ENCODE data around the gene OCA2. TPM values are rescaled to one million over a fixed set of nuclear protein-coding genes. Genes with fewer than 3 reads are reported as not detected.

OCA2 gene
- total RNA-seq, 1 experiment from 2014 or later = 0.31 TPM

GRCh38 chr15:28097656-28098359 lies 1.3 kb downstream of the OCA2 start:
- no peak overlapping the region for H2BK5ac ChIP-seq (ENCODE audit: insufficient read length, low read length)
- TF ChIP-seq CTCF (conservative IDR thresholded peaks at IDR 0.05) = no peak
- H2BK12ac ChIP-seq (ENCODE audit: insufficient read length, low read depth, low read length) = no peak overlapping the region
- Mint-ChIP-seq H3K4me1 (peaks cover 24 to 28% of the 10 kb centered on the region in 2 experiments), H3K4me3 (peak overlapping the region; percentile 38 to 83; a peak in 4 of 5 replicates), H3K27ac (no peak overlapping the region), H3K27me3 (ENCODE audit: low read depth) (peaks cover 94% of the 10 kb centered on the region), H3K36me3 (ENCODE audit: insufficient read depth in 1 of 3, low read depth in 3 of 3) (peaks cover 0 to 3% (median 0%) of the 10 kb centered on the region in 3 experiments; a peak in 2 of 7 replicates), H3K9me3 (peaks cover 6 to 11% of the 10 kb centered on the region in 2 experiments)
- H2AK5ac ChIP-seq (ENCODE audit: insufficient read length, low read length) = no peak overlapping the region
- H3K14ac ChIP-seq (ENCODE audit: insufficient read depth, low read length) = no peak overlapping the region
- no peak overlapping the region for H3K56ac ChIP-seq (ENCODE audit: insufficient read length, low read depth, low read length)
- no peak overlapping the region for H3K23ac ChIP-seq (ENCODE audit: insufficient read length, low read depth, low read length)
- H2AFZ ChIP-seq (ENCODE audit: low read length) = no peak overlapping the region
- no peak overlapping the region for H2BK15ac ChIP-seq (ENCODE audit: low read depth, low read length)
- no peak overlapping the region for H4K5ac ChIP-seq (ENCODE audit: insufficient read length, low read depth, low read length)
- WGBS (ENCODE audit: extremely low coverage, insufficient read length, low lambda C conversion rate) = no CpG with 5 or more reads among the region's 5 CpGs
- H3K4me2 ChIP-seq (ENCODE audit: insufficient read depth, insufficient read length, low read length) = no peak overlapping the region
- H4K20me1 ChIP-seq (ENCODE audit: control insufficient read depth, insufficient read depth, insufficient read length) = no peaks in the 10 kb centered on the region
- H3K79me1 ChIP-seq (ENCODE audit: insufficient read depth, low read depth, low read length, poor library complexity, severe bottlenecking) = no peaks in the 10 kb centered on the region
- DNase-seq = no peak
- no peak overlapping the region for H3K27ac ChIP-seq (ENCODE audit: insufficient read length, low read depth, low read length)
- H3K18ac ChIP-seq (ENCODE audit: insufficient read length, low read depth, low read length) = no peak overlapping the region
- H3K4ac ChIP-seq (ENCODE audit: low read depth, low read length) = no peak overlapping the region
- no peak overlapping the region for H2BK20ac ChIP-seq (ENCODE audit: low read depth, low read length, poor library complexity, severe bottlenecking)
- H2BK120ac ChIP-seq (ENCODE audit: low read depth, low read length, poor library complexity, severe bottlenecking) = no peak overlapping the region
- H3K23me2 ChIP-seq (ENCODE audit: insufficient read length, low read depth, low read length, poor library complexity, severe bottlenecking) = peaks cover 17% of the 10 kb centered on the region
- no peak overlapping the region for H4K91ac ChIP-seq (ENCODE audit: insufficient read length, low read depth, low read length)
- no peak overlapping the region for H3K9ac ChIP-seq (ENCODE audit: extremely low read depth, insufficient read length, low read length)
- H3K9me3 ChIP-seq (ENCODE audit: control insufficient read depth, low read depth, low read length) = no peaks in the 10 kb centered on the region
- H3K27me3 ChIP-seq (ENCODE audit: insufficient read depth, low read length) = peaks cover 61% of the 10 kb centered on the region
- no peak overlapping the region for H4K8ac ChIP-seq (replicated peaks; ENCODE audit: insufficient read length, low read depth, low read length)
- H3K79me2 ChIP-seq (ENCODE audit: insufficient read depth, low read length) = no peaks in the 10 kb centered on the region
- no peak overlapping the region for H3T11ph ChIP-seq (ENCODE audit: low read length)
- H3K4me1 ChIP-seq (ENCODE audit: insufficient read depth, low read length) = no peaks in the 10 kb centered on the region; the same call in 1 of the 2 replicates

All from H9 (cell line).